K562 (cell line): ENCODE data around the gene SS18L1. TPM values are rescaled to one million over a fixed set of nuclear protein-coding genes. Genes with fewer than 3 reads are reported as not detected.

Source experiments
- ATAC-seq: fragments of 200-7000 bp; cut with Tn5 transposase; 3 replicates; pipeline ENCODE4 v1.9.1; 2020; ENCODE audit warnings: moderate library complexity
- BruUV-seq: library from RNA; stranded (reverse); fragments of 400-500 nt; replicated peaks from 2 replicates; lab custom pipeline; 2021; lab: Mats Ljungman, UMichigan
- CTCF ChIA-PET: fragments of 300-600 bp; formaldehyde crosslinking; extraction: SDS; loops from one replicate; lab custom pipeline; 2021; ENCODE audit warnings: low intra/inter-chr PET ratio; lab: Yijun Ruan, JAX
- POLR2A ChIA-PET: fragments of 300-600, 350-650 bp; sonication (Branson Sonifier 250); formaldehyde crosslinking; extraction: SDS; loops from one replicate; lab custom pipeline; 2021; ENCODE audit warnings: antibody characterized with exemption, inconsistent platforms; lab: Yijun Ruan, JAX
- DNase-seq, 4 experiments: peaks; one replicate each; pipeline versions ENCODE4 v3.0.0 to v3.0.0-alpha.2; 2011 to 2018; ENCODE audit warnings: low spot score in 3 of 4, mixed read lengths in 3 of 4; ENCODE audit errors: extremely low read depth in 1 of 4
- FAIRE-seq: peaks from 2 replicates; lab custom pipeline; 2011; peaks lifted over from hg19 to GRCh38; lab: Jason Lieb, UNC
- H2AFZ ChIP-seq: 2 replicates; pipeline ENCODE4 v1.6.0; 2011; ENCODE audit warnings: low read depth, low read length, control low read depth, inconsistent platforms
- H3K27ac ChIP-seq: fragments of 200-600 bp; 3 replicates; pipeline ENCODE4 v1.8.0; 2011; ENCODE audit warnings: low read depth, mild to moderate bottlenecking, control low read depth, inconsistent platforms, low read length, moderate library complexity, mixed read lengths; ENCODE audit errors: extremely low read depth
- H3K27me3 ChIP-seq, 2 experiments: fragments of 300-600 bp in 1 of 2; 2 replicates in 1 of 2; 3 replicates in 1 of 2; pipeline versions ENCODE4 v1.6.0 to v1.8.0; 2011; ENCODE audit warnings: inconsistent platforms in 2 of 2, low read length in 2 of 2, mild to moderate bottlenecking in 1 of 2, mixed read lengths in 1 of 2, moderate library complexity in 1 of 2; ENCODE audit not compliant: control insufficient read depth in 2 of 2, insufficient read depth in 2 of 2
- H3K36me3 ChIP-seq: fragments of 300-600 bp; 3 replicates; pipeline ENCODE4 v1.8.0; 2011; ENCODE audit warnings: mild to moderate bottlenecking, low read length, inconsistent platforms; ENCODE audit not compliant: control insufficient read depth, insufficient read depth
- H3K4me1 ChIP-seq, 2 experiments: fragments of 200-600 bp in 1 of 2; replicated peaks in 1 of 2; 2 replicates in 1 of 2; 3 replicates in 1 of 2; pipeline versions ENCODE4 v1.5.1 to v1.8.0; 2011; ENCODE audit warnings: inconsistent platforms in 2 of 2, low read length in 2 of 2, mild to moderate bottlenecking in 1 of 2, mixed read lengths in 1 of 2, moderate library complexity in 1 of 2; ENCODE audit not compliant: control insufficient read depth in 2 of 2, insufficient read depth in 2 of 2
- H3K4me2 ChIP-seq: 2 replicates; pipeline ENCODE4 v1.6.1; 2011; ENCODE audit warnings: low read length, control low read depth, inconsistent platforms, mixed read lengths; ENCODE audit not compliant: insufficient read depth
- H3K4me3 ChIP-seq: fragments of 200-600 bp; sonication (generic), shearing (Covaris generic); 2 replicates; pipeline ENCODE4 v1.5.1; 2016; ENCODE audit warnings: control low read depth, inconsistent platforms
- H3K79me2 ChIP-seq: fragments of 200-600 bp; 3 replicates; pipeline ENCODE4 v1.8.0; 2011; ENCODE audit warnings: low read length, inconsistent platforms; ENCODE audit not compliant: control insufficient read depth, insufficient read depth
- H3K9ac ChIP-seq, 2 experiments: 2 replicates each; pipeline versions ENCODE4 v1.6.0 to v1.6.1; 2011; ENCODE audit warnings: low read depth in 2 of 2, low read length in 2 of 2, control low read depth in 1 of 2, inconsistent platforms in 1 of 2, mild to moderate bottlenecking in 1 of 2, mixed read lengths in 1 of 2; ENCODE audit not compliant: insufficient read depth in 1 of 2
- H3K9me1 ChIP-seq: one replicate; pipeline ENCODE4 v1.6.0; 2011; ENCODE audit warnings: inconsistent platforms, mild to moderate bottlenecking, low read length, moderate library complexity; ENCODE audit not compliant: control insufficient read depth, insufficient read depth
- H3K9me3 ChIP-seq: replicated peaks from 2 replicates; pipeline ENCODE4 v1.5.1; 2011; ENCODE audit warnings: low read depth, low read length, inconsistent platforms; ENCODE audit not compliant: control insufficient read depth, insufficient read depth
- H4K20me1 ChIP-seq: replicated peaks from 2 replicates; pipeline ENCODE4 v1.6.1; 2011; ENCODE audit warnings: low read length, inconsistent platforms, mixed read lengths; ENCODE audit not compliant: control insufficient read depth, insufficient read depth
- CBX5 ChIP-seq: IDR thresholded peaks from 2 replicates; pipeline ENCODE4 v1.6.1; 2014; ENCODE audit warnings: low read depth, borderline replicate concordance
- CEBPB ChIP-seq: fragments of 450-650 bp; IDR thresholded peaks from 2 replicates; pipeline ENCODE4 v1.6.1; 2016; ENCODE audit warnings: missing genetic modification characterization, missing compliant biosample characterization
- KLF6 ChIP-seq: fragments of 250-450 bp; sonication (Bioruptor Pico); IDR thresholded peaks from 2 replicates; pipeline ENCODE4 v1.4.0; 2020; ENCODE audit warnings: mild to moderate bottlenecking, moderate library complexity, borderline replicate concordance
- RBFOX2 ChIP-seq: fragments of 200-400 bp; formaldehyde crosslinking; IDR thresholded peaks from 2 replicates; pipeline ENCODE4 v1.6.1; 2017; ENCODE audit warnings: low read depth, mild to moderate bottlenecking, low read length, moderate library complexity
- SMAD3 ChIP-seq: fragments of 450-650 bp; formaldehyde crosslinking; conservative IDR thresholded peaks from 2 replicates; pipeline ENCODE4 v1.4.0; 2020; ENCODE audit warnings: mild to moderate bottlenecking
- TFAM ChIP-seq: fragments of 250-450 bp; sonication (Bioruptor Pico); conservative IDR thresholded peaks from 2 replicates; pipeline ENCODE4 v1.5.0; 2021; ENCODE audit warnings: mild to moderate bottlenecking, moderate library complexity
- ZNF134 ChIP-seq: fragments of 250-450 bp; sonication (Bioruptor Pico); conservative IDR thresholded peaks from 2 replicates; pipeline ENCODE4 v1.4.0; 2020
- WGBS: fragments of 100-300 bp; shearing (Covaris generic); methylation state at CpG from one replicate; pipeline ENCODE4 v1.1.6; 2016; ENCODE audit warnings: low coverage, mixed read lengths; ENCODE audit not compliant: insufficient coverage; ENCODE audit errors: missing lambda C conversion rate; 5-methylcytosine and 5-hydroxymethylcytosine counted together
- in situ Hi-C: fragments of 300-500 bp; cut with MboI; formaldehyde crosslinking; loops from 4 replicates; pipeline ENCODE4 v1.15.0; 2018; ENCODE audit warnings: inconsistent platforms, mixed read lengths
- intact Hi-C: fragments of 100-400 bp; cut with micrococcal nuclease; formaldehyde crosslinking; loops from 2 replicates; pipeline ENCODE4 v1.14.2; 2022
- polyA plus RNA-seq, 8 experiments: library from polyadenylated mRNA; depleted of rRNA in 4 of 8; stranded (reverse) in 5 of 8; unstranded in 3 of 8; fragments of >200 nt; fragmentation: Nextera tagmentation in 2 of 8; fragmentation: Illumina TruSeq in 1 of 8; extraction: Ambion mirVana in 2 of 8; extraction: Trizol in 1 of 8; gene quantifications; 2 replicates each; pipeline versions ENCODE4 v1.2.1 to v1.2.3, GENCODE V29; 2011 to 2014; ENCODE audit warnings: inconsistent platforms in 1 of 8, missing spikeins in 1 of 8
- total RNA-seq, 7 experiments: library from RNA; depleted of rRNA in 6 of 7; stranded (reverse); fragments of >200 nt in 6 of 7; fragmentation: Illumina TruSeq in 2 of 7; extraction: Trizol in 2 of 7; gene quantifications; 2 replicates each; pipeline versions ENCODE4 v1.2.1 to v1.2.3, GENCODE V29; 2011 to 2021; ENCODE audit warnings: low replicate concordance in 1 of 7

Gene SS18L1
- total and polyA plus RNA-seq, 9 of the 15 experiments (the other 6 are each of a cell fraction or from before 2014, with no cell fraction given), result 2.7 to 28.3 (median 15.1) TPM

DNA sequence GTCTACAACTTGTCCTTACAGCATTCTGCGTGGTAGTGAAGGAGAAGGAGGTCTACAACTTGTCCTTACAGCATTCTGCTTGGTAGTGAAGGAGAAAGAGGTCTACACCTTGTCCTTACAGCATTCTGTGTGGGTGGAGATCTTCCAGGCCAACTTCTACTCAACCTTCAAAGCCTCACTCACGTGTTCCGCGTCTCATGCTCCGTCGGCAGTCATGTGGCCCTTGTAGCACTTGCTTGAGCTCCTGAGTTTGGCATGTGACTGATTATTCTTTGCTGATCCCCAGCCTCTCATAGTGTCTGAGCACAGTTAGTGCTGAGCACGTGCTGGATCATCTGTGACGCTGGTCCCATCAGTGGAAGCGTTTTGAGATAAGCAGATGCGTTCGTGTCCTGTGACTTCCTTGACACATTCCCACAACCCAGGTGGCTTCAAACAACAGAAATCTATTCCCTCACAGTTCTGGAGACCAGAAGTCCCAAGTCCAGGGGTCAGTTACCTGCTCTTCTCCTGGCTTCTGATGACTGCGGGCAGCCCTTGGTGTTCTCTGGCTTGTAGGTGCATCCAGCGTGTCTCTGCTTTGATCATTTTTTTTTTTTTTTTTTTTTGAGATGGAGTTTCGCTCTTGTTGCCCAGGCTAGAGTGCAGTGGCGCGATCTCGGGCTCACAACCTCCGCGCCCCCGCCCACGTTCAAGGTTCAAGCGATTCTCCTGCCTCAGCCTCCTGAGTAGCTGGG lies 2.6 kb downstream of the SS18L1 start (continued):
- TF ChIP-seq KLF6 (CRISPR knock-in tag) (no peak), CBX5 (no peak)

DNA sequence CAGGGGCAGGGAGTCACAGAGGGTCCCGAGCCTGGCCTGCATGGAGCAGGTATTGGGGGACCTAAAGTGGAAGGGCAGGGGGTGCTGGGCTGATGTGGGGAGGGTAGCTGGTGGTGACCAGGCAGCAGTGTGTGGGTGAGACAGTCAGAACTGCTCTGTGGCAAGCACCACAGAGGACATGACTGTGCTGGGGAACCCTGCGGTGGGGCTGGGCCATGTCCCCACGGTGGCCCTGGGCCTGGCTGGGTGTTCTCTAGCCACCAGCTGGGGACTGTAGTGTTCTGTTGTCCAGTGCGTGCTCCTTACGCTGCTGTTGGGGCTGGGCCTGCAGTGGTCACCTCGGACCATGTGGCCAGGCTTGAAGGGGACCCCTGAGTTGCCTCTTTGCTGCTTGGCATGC lies 3.6 kb downstream of the SS18L1 start:
- no peaks in the 10 kb centered on the region for H3K9me3 ChIP-seq

More for the DNA sequence above, 3.6 kb downstream of the SS18L1 start:
- peaks cover 7% of the 10 kb centered on the region for H3K9me1 ChIP-seq
- BruUV-seq, result no TSS peak
- H3K4me2 ChIP-seq, result no peak overlapping the region
- FAIRE-seq, result no peak
- H2AFZ ChIP-seq, result no peak overlapping the region
- H3K36me3 ChIP-seq, result peaks cover 40% of the 10 kb centered on the region
- ATAC-seq, result no peak
- H3K27ac ChIP-seq, result no peak overlapping the region
- H3K9ac ChIP-seq, result peak overlapping the region in 1 of 2 experiments; percentile 82; a peak in 2 of 4 replicates
- TF ChIP-seq TFAM (no peak), CEBPB (tag) (no peak), SMAD3 (CRISPR knock-in tag) (no peak), ZNF134 (CRISPR knock-in tag) (no peak), RBFOX2 (peak; percentile 18; the same call in 1 of the 2 replicates)
- H4K20me1 ChIP-seq, result peaks cover 52% of the 10 kb centered on the region
- in situ Hi-C loops, result no loop called here
- intact Hi-C loops, result loop anchor here (10.0 kb wide), 1 partner anchor 238 kb away; the partner anchor contains the start of gene RPS21
- H3K4me1 ChIP-seq, result peaks cover 34 to 85% of the 10 kb centered on the region in 2 experiments; a peak in 4 of 5 replicates
- DNase-seq, result no peak
- H3K27me3 ChIP-seq, result no peaks in the 10 kb centered on the region
- ChIA-PET CTCF (no interaction called here), POLR2A (no interaction called here)
- H3K79me2 ChIP-seq, result peaks cover 92% of the 10 kb centered on the region
- WGBS, result 88% methylated on average over 5 of the region's 6 CpGs
- no peak overlapping the region for H3K4me3 ChIP-seq
